OCI-LY3 (cell line): Measurements from ENCODE around the gene EPB41L4A.
"Not testable (repeated sequence)": the region's sequence is repeated elsewhere in the genome, so short reads cannot be mapped to it uniquely, and the experiment has no call there.

Experiments used
- CTCF ChIP-seq: fragments of 200-600, 300-600 bp; sonication (generic); IDR thresholded peaks from 2 replicates; pipeline ENCODE4 v1.5.1; 2014; ENCODE audit warnings: antibody characterized with exemption, low read length, low read depth
- EZH2phosphoT487 ChIP-seq: fragments of 200-600 bp; shearing (Covaris generic); IDR thresholded peaks from 2 replicates; pipeline ENCODE4 v1.6.1; 2018; ENCODE audit warnings: antibody characterized with exemption, mixed run types, low read depth

GRCh38 chr5:112208195-112208594, 210.9 kb downstream of the EPB41L4A start:
- TF ChIP-seq EZH2phosphoT487, CTCF: not testable (repeated sequence)
